ENCODE results near the gene GALNT9. TPM values are rescaled to one million over a fixed set of nuclear protein-coding genes. Genes with fewer than 3 reads are reported as not detected.

GALNT9 gene
- total RNA-seq = 0.30 and 0.42 TPM in 2 replicates

GRCh38 chr12:132329036-132329719, at the start of gene GALNT9:
Gene GALNT9 (minus strand): TSS chr12:132329589. CDS start chr12:132329203, 386 bp downstream.

Other genes starting within 250 kb of the GALNT9 start
- 7.7 and 8.7 TPM in 2 replicates for gene DDX51, start 185.3 kb downstream of the GALNT9 start, total RNA-seq
- gene NOC4L, start 185.1 kb downstream of the GALNT9 start, total RNA-seq = 7.4 and 13.1 TPM in 2 replicates
- 3.0 and 8.4 TPM in 2 replicates for gene FBRSL1, start 160.6 kb upstream of the GALNT9 start, total RNA-seq

Data from smooth muscle cell of the umbilical artery (primary cell).